Activated B cell treated with CpG ODN at 0.5 μM for 24 hours (primary cell): Measurements from ENCODE around the gene ALDH1A2. TPM values are rescaled to one million over a fixed set of nuclear protein-coding genes. Genes with fewer than 3 reads are reported as not detected.

Experiments used
- ATAC-seq: fragments of 200-7000 bp; cut with Tn5 transposase; one replicate; pipeline ENCODE4 v1.10.0; 2021; ENCODE audit warnings: low read depth, mild to moderate bottlenecking, moderate library complexity
- CTCF ChIA-PET: fragments of 350-600 bp; sonication (Branson Sonifier 250); formaldehyde crosslinking; loops from one replicate; lab custom pipeline; 2021; ENCODE audit warnings: antibody characterized with exemption; lab: Charles Lee
- POLR2A ChIA-PET: fragments of 350-600 bp; sonication (Branson Sonifier 250); formaldehyde crosslinking; loops from one replicate; lab custom pipeline; 2021; ENCODE audit warnings: antibody characterized with exemption; lab: Charles Lee
- DNase-seq: peaks from one replicate; pipeline ENCODE4 v3.0.0; 2022
- H3K27ac Mint-ChIP-seq: one replicate; pipeline ENCODE4 v1.8.0; 2020; ENCODE audit warnings: mixed read lengths
- H3K27me3 Mint-ChIP-seq: one replicate; pipeline ENCODE4 v1.8.0; 2021; ENCODE audit warnings: mixed read lengths
- H3K36me3 Mint-ChIP-seq: one replicate; pipeline ENCODE4 v1.8.0; 2021; ENCODE audit warnings: low read depth, mixed read lengths
- H3K4me1 Mint-ChIP-seq: one replicate; pipeline ENCODE4 v1.8.0; 2021; ENCODE audit warnings: mixed read lengths
- H3K4me3 Mint-ChIP-seq: one replicate; pipeline ENCODE4 v1.8.0; 2020; ENCODE audit warnings: mild to moderate bottlenecking, mixed read lengths
- H3K9me3 Mint-ChIP-seq: one replicate; pipeline ENCODE4 v1.8.0; 2020; ENCODE audit warnings: mixed read lengths
- intact Hi-C: fragments of 100-400 bp; cut with micrococcal nuclease; formaldehyde crosslinking; loops from one replicate; pipeline ENCODE4 v1.15.1; 2024
- total RNA-seq: library from RNA; stranded (reverse); gene quantifications from 2 replicates; pipeline ENCODE4 v1.2.3, GENCODE V29; 2022
- TF ChIP-seq, protein P1 (sequence below): fragments of 200-600 bp; IDR thresholded peaks from one replicate; pipeline ENCODE4 v1.8.0; 2022; ENCODE audit warnings: antibody characterized with exemption, mild to moderate bottlenecking

The ALDH1A2 gene
- total RNA-seq, 1 donor from 2014 or later: not detected

DNA sequence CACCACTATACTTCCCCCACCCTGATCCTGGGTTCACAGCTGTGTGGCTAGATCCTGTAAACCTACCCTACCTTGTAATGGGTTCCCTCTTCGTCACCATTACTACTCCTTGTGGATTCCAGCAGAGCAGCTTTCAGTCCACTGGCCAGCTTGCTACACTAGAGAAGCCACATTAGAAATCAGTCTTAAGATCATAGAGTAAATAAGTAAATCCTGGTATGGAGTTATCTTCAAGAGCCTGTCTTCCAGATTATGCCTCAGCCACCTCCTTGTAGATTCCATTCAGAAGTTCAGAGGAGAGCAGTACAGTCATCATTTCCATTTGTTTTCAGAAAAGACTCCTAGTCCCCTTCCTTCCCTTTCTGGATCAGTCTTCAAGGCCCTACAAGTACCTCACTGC, 123.7 kb downstream of the ALDH1A2 start:
- no peak for ATAC-seq
- ChIA-PET POLR2A (no interaction called here), CTCF (no interaction called here)
- Mint-ChIP-seq H3K9me3 (no peaks in the 10 kb centered on the region), H3K27me3 (peaks cover 24% of the 10 kb centered on the region), H3K36me3 (no peaks in the 10 kb centered on the region), H3K27ac (no peak overlapping the region), H3K4me1 (no peaks in the 10 kb centered on the region), H3K4me3 (no peak overlapping the region)
- TF ChIP-seq, protein P1, sequence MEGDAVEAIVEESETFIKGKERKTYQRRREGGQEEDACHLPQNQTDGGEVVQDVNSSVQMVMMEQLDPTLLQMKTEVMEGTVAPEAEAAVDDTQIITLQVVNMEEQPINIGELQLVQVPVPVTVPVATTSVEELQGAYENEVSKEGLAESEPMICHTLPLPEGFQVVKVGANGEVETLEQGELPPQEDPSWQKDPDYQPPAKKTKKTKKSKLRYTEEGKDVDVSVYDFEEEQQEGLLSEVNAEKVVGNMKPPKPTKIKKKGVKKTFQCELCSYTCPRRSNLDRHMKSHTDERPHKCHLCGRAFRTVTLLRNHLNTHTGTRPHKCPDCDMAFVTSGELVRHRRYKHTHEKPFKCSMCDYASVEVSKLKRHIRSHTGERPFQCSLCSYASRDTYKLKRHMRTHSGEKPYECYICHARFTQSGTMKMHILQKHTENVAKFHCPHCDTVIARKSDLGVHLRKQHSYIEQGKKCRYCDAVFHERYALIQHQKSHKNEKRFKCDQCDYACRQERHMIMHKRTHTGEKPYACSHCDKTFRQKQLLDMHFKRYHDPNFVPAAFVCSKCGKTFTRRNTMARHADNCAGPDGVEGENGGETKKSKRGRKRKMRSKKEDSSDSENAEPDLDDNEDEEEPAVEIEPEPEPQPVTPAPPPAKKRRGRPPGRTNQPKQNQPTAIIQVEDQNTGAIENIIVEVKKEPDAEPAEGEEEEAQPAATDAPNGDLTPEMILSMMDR: no peak
- intact Hi-C loops: no loop called here
- DNase-seq: no peak

DNA sequence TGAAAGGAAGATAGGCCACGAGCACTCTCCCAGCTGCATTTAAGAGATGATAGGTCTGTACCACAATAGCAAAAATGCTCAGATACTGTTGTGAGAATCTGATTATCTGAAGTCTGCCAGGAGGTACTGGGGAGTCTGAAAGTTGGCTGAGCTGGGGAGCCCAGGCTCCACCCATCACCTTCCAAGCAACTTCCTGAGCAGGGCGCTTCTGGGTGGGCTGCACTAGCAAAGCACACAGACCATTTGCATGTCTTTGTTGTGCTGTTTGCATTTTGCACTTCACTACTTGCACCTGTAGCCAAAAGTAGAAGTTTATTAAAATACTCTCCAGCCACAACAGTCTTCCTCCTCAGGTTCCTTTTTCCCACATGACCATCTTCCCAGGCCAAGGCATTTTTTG, 133.2 kb downstream of the ALDH1A2 start:
- Mint-ChIP-seq H3K27me3 (peaks cover 12% of the 10 kb centered on the region), H3K36me3 (no peaks in the 10 kb centered on the region), H3K27ac (no peak overlapping the region), H3K9me3 (peaks cover 4% of the 10 kb centered on the region), H3K4me3 (no peak overlapping the region), H3K4me1 (no peaks in the 10 kb centered on the region)
- DNase-seq (no peak), ATAC-seq (no peak)
- intact Hi-C loops: no loop called here
- POLR2A ChIA-PET: no interaction called here
- CTCF ChIA-PET: no interaction called here
- TF ChIP-seq, protein P1: no peak

DNA sequence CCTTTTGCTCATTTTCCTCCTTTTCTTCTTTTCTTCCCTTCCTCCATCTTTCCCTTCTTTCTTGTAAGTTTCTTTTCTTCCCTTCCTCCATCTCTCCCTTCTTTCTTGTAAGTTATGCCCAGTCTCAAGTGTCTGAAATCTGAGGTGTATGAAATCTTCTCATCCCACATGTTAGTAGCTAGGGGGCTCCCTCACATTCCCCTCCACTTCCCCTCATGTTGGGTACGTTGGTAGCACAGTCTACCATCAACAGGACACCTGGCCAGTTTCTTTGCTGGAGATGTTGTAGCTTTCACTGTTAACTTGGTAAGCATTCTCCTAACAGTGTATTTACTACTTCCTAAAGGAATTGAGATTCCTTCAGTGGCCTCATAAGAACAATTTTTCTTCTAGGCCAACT, 133.9 kb downstream of the ALDH1A2 start:
- CTCF ChIA-PET: no interaction called here
- H3K27me3 Mint-ChIP-seq: peaks cover 12% of the 10 kb centered on the region

DNA sequence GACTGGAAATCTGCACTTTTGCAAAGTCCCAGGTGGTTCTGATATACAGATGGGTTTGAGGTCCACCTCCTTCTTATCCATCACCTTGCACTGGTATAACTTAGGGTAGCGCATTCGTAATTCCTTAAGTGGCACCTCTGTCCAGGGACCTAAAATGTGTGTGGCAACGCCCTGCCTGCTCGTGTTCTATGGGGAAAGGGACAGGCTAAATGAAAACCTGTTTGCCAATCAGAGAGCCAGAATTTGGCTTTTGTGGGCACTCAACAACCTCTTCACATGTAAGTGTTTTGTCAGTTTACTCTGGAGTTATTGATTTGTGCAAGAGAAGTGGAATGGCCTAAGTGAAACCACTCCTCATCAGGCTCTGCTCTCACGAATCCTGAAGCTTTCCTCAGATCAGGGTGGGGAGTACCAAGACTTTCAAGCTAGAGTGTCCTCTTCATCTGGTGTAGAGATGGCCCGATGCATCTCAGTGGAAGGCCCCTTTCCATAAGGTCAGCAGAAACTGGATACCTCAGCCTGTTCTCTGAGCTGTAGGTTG, 138.3 kb downstream of the ALDH1A2 start:
- Mint-ChIP-seq H3K36me3 (no peaks in the 10 kb centered on the region), H3K27ac (no peak overlapping the region), H3K9me3 (peaks cover 4% of the 10 kb centered on the region), H3K4me3 (no peak overlapping the region), H3K4me1 (no peaks in the 10 kb centered on the region), H3K27me3 (peaks cover 7% of the 10 kb centered on the region)
- ATAC-seq: no peak
- POLR2A ChIA-PET: no interaction called here
- intact Hi-C loops: no loop called here
- no peak for DNase-seq
- TF ChIP-seq, protein P1: no peak
- CTCF ChIA-PET: no interaction called here

More for the DNA sequence above, 133.9 kb downstream of the ALDH1A2 start:
- H3K4me3 Mint-ChIP-seq: no peak overlapping the region
- POLR2A ChIA-PET: no interaction called here
- H3K4me1 Mint-ChIP-seq: no peaks in the 10 kb centered on the region
- no peak for DNase-seq
- intact Hi-C loops: no loop called here
- H3K9me3 Mint-ChIP-seq: peaks cover 4% of the 10 kb centered on the region
- H3K36me3 Mint-ChIP-seq: no peaks in the 10 kb centered on the region
- TF ChIP-seq, protein P1: no peak
- ATAC-seq: no peak
- no peak overlapping the region for H3K27ac Mint-ChIP-seq

DNA sequence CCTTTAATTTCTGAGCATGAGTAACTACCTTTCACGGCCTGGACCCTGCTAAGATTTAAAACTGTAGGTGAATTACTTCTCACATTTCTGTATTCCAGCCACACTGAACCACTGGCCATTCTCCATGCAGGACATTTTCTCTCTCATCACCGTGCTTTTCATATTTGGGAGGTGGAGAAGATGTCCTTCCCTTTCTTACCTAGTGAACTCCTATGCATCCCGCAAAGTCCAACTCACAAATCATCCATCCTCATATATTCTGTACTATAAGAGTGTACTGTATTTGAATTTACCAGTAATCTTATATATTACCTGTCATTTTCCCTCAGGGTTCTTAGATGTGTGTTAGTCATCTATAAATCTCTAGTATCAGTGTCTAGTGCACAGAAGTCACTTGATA, 139.9 kb downstream of the ALDH1A2 start:
- CTCF ChIA-PET: no interaction called here
- TF ChIP-seq, protein P1: no peak
- Mint-ChIP-seq H3K4me3 (no peak overlapping the region), H3K27ac (no peak overlapping the region), H3K36me3 (no peaks in the 10 kb centered on the region), H3K27me3 (peaks cover 5% of the 10 kb centered on the region), H3K9me3 (peaks cover 4% of the 10 kb centered on the region), H3K4me1 (no peaks in the 10 kb centered on the region)
- intact Hi-C loops: no loop called here
- ATAC-seq: no peak
- DNase-seq: no peak
- POLR2A ChIA-PET: no interaction called here
